HG03280 (cell line): ENCODE data around the gene CAMK2G.
A peak's percentile ranks its signal among the peaks of the same experiment; 100 is the strongest.
"Not testable (repeated sequence)": the region's sequence is repeated elsewhere in the genome, so short reads cannot be mapped to it uniquely, and the experiment has no call there.

Experiments used
- ATAC-seq: cut with Tn5 transposase; IDR thresholded peaks from one replicate; pipeline ENCODE4 v1.9.1; 2021; ENCODE audit warnings: mild to moderate bottlenecking, moderate library complexity; ENCODE audit not compliant: unreplicated experiment

CAMK2G gene

GRCh38 chr10:73874267-73875138 lies at the start of gene CAMK2G:
Gene CAMK2G (minus strand): TSS chr10:73874555. CDS start chr10:73874461, 94 bp downstream.
- ATAC-seq = peak; percentile 87

GRCh38 chr10:73922864-73923133 lies 48.4 kb upstream of the CAMK2G start:
- no peak for ATAC-seq

GRCh38 chr10:73922007-73922863 lies 47.9 kb upstream of the CAMK2G start:
- ATAC-seq = no peak

GRCh38 chr10:73920089-73920488 lies 45.7 kb upstream of the CAMK2G start:
- ATAC-seq = no peak

- ATAC-seq = not testable (repeated sequence)
Observed at GRCh38 chr10:73919481-73919880, 45.1 kb upstream of the CAMK2G start.

- ATAC-seq = no peak
Observed at GRCh38 chr10:73917566-73918305, 43.4 kb upstream of the CAMK2G start.

- no peak for ATAC-seq
Observed at GRCh38 chr10:73916761-73917470, 42.6 kb upstream of the CAMK2G start.

GRCh38 chr10:73915206-73915851 lies 41.0 kb upstream of the CAMK2G start:
- ATAC-seq = no peak

- no peak for ATAC-seq
Observed at GRCh38 chr10:73914036-73914435, 39.7 kb upstream of the CAMK2G start.

GRCh38 chr10:73911553-73912004 lies 37.2 kb upstream of the CAMK2G start:
- ATAC-seq = no peak

- ATAC-seq = no peak
Observed at GRCh38 chr10:73910764-73911552, 36.6 kb upstream of the CAMK2G start, which contains the start of gene PLAU. Gene PLAU (plus strand): TSS chr10:73911132. CDS start chr10:73911556, 424 bp downstream.

GRCh38 chr10:73910401-73910763 lies 36.0 kb upstream of the CAMK2G start:
- no peak for ATAC-seq

- ATAC-seq = no peak
Observed at GRCh38 chr10:73909540-73910115, 35.3 kb upstream of the CAMK2G start.

GRCh38 chr10:73908853-73909539 lies 34.6 kb upstream of the CAMK2G start:
- ATAC-seq = no peak

- ATAC-seq = no peak
Observed at GRCh38 chr10:73907841-73908517, 33.6 kb upstream of the CAMK2G start.

- no peak for ATAC-seq
Observed at GRCh38 chr10:73906524-73907447, 32.4 kb upstream of the CAMK2G start.
